Smooth muscle cell (in vitro differentiated cells): Measurements from ENCODE around the gene CDH4. TPM values are rescaled to one million over a fixed set of nuclear protein-coding genes. Genes with fewer than 3 reads are reported as not detected.

ENCODE experiments used
- DNase-seq: peaks from one replicate; lab custom pipeline; 2025; ENCODE audit not compliant: unreplicated experiment; lab: John Stamatoyannopoulos, UW
- H2AFZ ChIP-seq: fragments of 200-600 bp; sonication (generic); 2 replicates; pipeline ENCODE4 v1.6.0; 2016; ENCODE audit warnings: antibody characterized with exemption, low read depth, mild to moderate bottlenecking
- H3F3A ChIP-seq: fragments of 200-600 bp; sonication (generic); 2 replicates; pipeline ENCODE4 v1.6.0; 2017; ENCODE audit warnings: antibody characterized with exemption, low read depth
- H3K27ac ChIP-seq: fragments of 200-600 bp; sonication (generic); 2 replicates; pipeline ENCODE4 v1.5.1; 2016; ENCODE audit warnings: low read depth, mild to moderate bottlenecking
- H3K27me3 ChIP-seq: fragments of 200-600 bp; sonication (generic); 2 replicates; pipeline ENCODE4 v1.6.1; 2016; ENCODE audit warnings: low read depth, mild to moderate bottlenecking
- H3K36me3 ChIP-seq: fragments of 200-600 bp; sonication (generic); 2 replicates; pipeline ENCODE4 v1.5.1; 2016; ENCODE audit warnings: low read depth
- H3K4me1 ChIP-seq: fragments of 200-600 bp; sonication (generic); 2 replicates; pipeline ENCODE4 v1.5.1; 2016; ENCODE audit warnings: low read depth
- H3K4me2 ChIP-seq: fragments of 200-600 bp; sonication (generic); 2 replicates; pipeline ENCODE4 v1.6.0; 2016; ENCODE audit warnings: mild to moderate bottlenecking
- H3K4me3 ChIP-seq: fragments of 200-600 bp; sonication (generic); 2 replicates; pipeline ENCODE4 v1.5.1; 2016; ENCODE audit warnings: mild to moderate bottlenecking
- H3K79me2 ChIP-seq: fragments of 200-600 bp; sonication (generic); 2 replicates; pipeline ENCODE4 v1.6.0; 2016; ENCODE audit warnings: low read depth, mild to moderate bottlenecking
- H3K9ac ChIP-seq: fragments of 200-600 bp; sonication (generic); 2 replicates; pipeline ENCODE4 v1.6.0; 2016; ENCODE audit warnings: low read depth
- H3K9me3 ChIP-seq: fragments of 200-600 bp; sonication (generic); replicated peaks from 2 replicates; pipeline ENCODE4 v1.5.1; 2016; ENCODE audit warnings: low read depth
- H4K20me1 ChIP-seq: fragments of 200-600 bp; sonication (generic); 2 replicates; pipeline ENCODE4 v1.6.0; 2016; ENCODE audit warnings: low read depth
- WGBS: methylation state at CpG from one replicate; pipeline ENCODE4 v1.1.7; 2016; ENCODE audit warnings: low lambda C conversion rate; 5-methylcytosine and 5-hydroxymethylcytosine counted together
- polyA plus RNA-seq: library from polyadenylated mRNA; unstranded; fragments of >200 nt; fragmentation: Nextera tagmentation; extraction: Ambion mirVana; gene quantifications from 2 replicates; pipeline ENCODE4 v1.2.1, GENCODE V29; 2016
- total RNA-seq: library from RNA; depleted of rRNA; stranded (reverse); fragments of >200 nt; gene quantifications from 2 replicates; pipeline ENCODE4 v1.2.3, GENCODE V29; 2014
- TF ChIP-seq, protein P1 (sequence below): fragments of 200-600 bp; sonication (generic); IDR thresholded peaks from 2 replicates; pipeline ENCODE4 v1.5.1; 2017; ENCODE audit warnings: borderline replicate concordance, mild to moderate bottlenecking, antibody characterized with exemption; ENCODE audit not compliant: insufficient read depth, poor library complexity, severe bottlenecking

The CDH4 gene
- total and polyA plus RNA-seq, 2 experiments from 2014 or later, result 0.03 to 0.04 TPM

DNA sequence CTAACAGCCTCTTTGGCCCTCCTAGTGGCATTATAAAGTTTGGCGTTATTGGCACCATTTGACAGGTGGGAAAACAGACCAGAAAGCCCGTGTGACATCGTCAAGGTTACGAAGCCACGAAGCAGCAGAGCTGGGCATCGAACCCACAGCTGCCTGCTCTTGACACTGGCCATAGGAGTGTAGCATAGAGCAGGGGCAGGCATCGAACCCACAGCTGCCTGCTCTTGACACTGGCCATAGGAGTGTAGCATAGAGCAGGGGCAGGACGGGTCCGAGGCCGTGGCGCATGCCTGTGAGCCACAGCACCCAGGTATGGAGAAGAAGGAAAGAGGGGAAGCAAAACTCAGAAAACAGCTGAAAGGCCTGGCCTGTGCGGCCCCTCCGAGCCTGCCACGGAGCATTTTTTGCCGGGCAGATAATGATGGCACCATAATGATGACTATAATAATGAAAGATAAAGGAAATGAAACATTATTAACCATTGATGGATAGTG is 33.1 kb downstream of the CDH4 start:
- 92% methylated on average over 15 of the region's 15 CpGs for WGBS
- no peak overlapping the region for H2AFZ ChIP-seq
- H3K4me3 ChIP-seq, result no peak overlapping the region
- TF ChIP-seq, protein P1, sequence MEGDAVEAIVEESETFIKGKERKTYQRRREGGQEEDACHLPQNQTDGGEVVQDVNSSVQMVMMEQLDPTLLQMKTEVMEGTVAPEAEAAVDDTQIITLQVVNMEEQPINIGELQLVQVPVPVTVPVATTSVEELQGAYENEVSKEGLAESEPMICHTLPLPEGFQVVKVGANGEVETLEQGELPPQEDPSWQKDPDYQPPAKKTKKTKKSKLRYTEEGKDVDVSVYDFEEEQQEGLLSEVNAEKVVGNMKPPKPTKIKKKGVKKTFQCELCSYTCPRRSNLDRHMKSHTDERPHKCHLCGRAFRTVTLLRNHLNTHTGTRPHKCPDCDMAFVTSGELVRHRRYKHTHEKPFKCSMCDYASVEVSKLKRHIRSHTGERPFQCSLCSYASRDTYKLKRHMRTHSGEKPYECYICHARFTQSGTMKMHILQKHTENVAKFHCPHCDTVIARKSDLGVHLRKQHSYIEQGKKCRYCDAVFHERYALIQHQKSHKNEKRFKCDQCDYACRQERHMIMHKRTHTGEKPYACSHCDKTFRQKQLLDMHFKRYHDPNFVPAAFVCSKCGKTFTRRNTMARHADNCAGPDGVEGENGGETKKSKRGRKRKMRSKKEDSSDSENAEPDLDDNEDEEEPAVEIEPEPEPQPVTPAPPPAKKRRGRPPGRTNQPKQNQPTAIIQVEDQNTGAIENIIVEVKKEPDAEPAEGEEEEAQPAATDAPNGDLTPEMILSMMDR, result no peak
- no peaks in the 10 kb centered on the region for H4K20me1 ChIP-seq
- no peak overlapping the region for H3K4me2 ChIP-seq
- H3K9ac ChIP-seq, result no peak overlapping the region
- no peaks in the 10 kb centered on the region for H3K36me3 ChIP-seq
- H3K27me3 ChIP-seq, result no peaks in the 10 kb centered on the region
- H3F3A ChIP-seq, result no peaks in the 10 kb centered on the region
- H3K9me3 ChIP-seq, result no peaks in the 10 kb centered on the region
- DNase-seq, result no peak
- H3K4me1 ChIP-seq, result no peaks in the 10 kb centered on the region
- no peaks in the 10 kb centered on the region for H3K79me2 ChIP-seq
- no peak overlapping the region for H3K27ac ChIP-seq

DNA sequence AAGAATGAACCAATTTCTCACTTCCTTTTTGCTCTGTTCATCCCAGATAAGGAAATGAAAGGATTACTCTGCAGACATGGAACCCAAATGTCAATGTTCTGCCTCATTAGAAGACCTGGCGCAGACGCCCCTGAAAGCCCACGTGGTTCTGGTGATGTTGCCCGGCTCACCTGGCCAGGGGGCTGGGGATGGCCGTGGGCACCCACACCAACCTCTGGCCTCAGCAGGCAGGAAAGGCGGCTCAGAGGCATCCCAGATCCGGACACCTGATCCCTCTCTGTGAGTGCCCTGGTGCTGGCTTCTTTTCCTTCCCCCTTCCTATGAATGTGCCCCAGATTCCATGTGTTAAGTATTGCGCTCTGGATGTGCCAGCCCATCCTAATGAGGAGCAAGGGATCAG is 33.6 kb downstream of the CDH4 start:
- no peak for DNase-seq
- Histone ChIP-seq H3K27ac (no peak overlapping the region), H3K9ac (no peak overlapping the region), H3K4me1 (no peaks in the 10 kb centered on the region), H4K20me1 (no peaks in the 10 kb centered on the region), H3K4me3 (no peak overlapping the region), H3K9me3 (no peaks in the 10 kb centered on the region), H3K4me2 (no peak overlapping the region), H2AFZ (no peak overlapping the region), H3K79me2 (no peaks in the 10 kb centered on the region), H3K27me3 (no peaks in the 10 kb centered on the region), H3F3A (no peaks in the 10 kb centered on the region), H3K36me3 (no peaks in the 10 kb centered on the region)
- TF ChIP-seq, protein P1, result no peak
- 88% methylated on average over 8 of the region's 8 CpGs for WGBS

DNA sequence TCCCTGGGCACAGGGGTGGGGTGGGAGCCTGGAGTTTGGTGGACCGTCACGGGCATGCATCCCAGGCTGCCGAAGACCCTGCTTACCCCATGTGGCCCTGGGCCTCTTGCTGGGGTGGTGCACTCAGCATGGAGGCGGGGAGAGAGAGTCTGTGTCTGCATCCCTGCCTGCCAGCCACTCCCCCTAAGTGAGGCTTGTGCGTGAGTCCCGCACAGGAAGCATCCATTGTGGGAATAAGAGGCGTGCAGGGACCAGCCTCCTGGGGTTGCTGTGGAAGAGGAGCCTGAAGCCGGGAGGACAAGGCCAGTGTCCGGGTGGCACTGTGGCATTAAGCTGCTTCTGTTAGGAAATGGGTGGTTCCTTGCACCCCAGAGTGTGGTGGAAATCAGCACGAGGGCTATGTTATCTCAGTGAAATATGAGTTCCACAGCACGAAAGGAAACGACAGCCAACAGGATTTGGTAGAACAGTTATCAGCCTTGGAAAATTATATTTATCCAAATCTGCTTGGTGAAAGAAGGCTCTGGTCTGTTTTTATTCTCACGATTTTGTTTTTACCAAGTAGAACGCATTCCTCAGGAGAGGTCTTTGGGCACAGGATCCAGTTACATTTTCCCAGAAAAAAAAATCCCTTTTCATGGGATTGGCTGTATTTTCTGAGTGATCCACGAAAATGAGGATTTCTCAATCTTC is 35.7 kb downstream of the CDH4 start:
- 88% methylated on average over 15 of the region's 15 CpGs for WGBS
- H3K36me3 ChIP-seq, result no peaks in the 10 kb centered on the region
- H3F3A ChIP-seq, result no peaks in the 10 kb centered on the region
- DNase-seq, result no peak
- H3K27me3 ChIP-seq, result no peaks in the 10 kb centered on the region
- no peaks in the 10 kb centered on the region for H3K4me1 ChIP-seq
- H3K9ac ChIP-seq, result no peak overlapping the region
- no peak overlapping the region for H3K27ac ChIP-seq
- H3K9me3 ChIP-seq, result no peaks in the 10 kb centered on the region
- TF ChIP-seq, protein P1, result no peak
- no peak overlapping the region for H2AFZ ChIP-seq
- H3K79me2 ChIP-seq, result no peaks in the 10 kb centered on the region
- H3K4me3 ChIP-seq, result no peak overlapping the region
- no peak overlapping the region for H3K4me2 ChIP-seq
- H4K20me1 ChIP-seq, result no peaks in the 10 kb centered on the region

DNA sequence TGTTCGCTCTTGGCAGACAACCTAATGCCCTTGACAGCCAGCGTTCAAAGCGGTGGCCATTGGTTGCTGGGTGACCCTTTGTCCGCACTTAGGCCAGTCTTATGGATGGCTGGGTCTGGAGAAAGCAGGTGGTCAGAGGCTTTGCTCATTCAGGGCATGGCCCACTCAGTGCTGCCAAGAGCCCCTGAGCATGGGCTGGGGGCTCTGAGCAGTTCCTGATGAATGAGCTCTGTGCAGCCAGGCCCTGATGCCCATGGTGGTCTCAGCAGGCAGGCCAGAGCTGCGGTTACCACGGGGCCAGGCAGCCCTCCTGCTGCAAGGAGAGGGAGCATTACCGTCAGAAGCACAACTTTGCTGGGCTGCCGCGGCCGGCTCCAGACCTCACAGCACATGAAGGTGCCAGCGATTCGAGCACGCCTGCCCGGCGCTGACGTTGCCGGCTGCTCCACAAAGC is 36.3 kb downstream of the CDH4 start:
- no peaks in the 10 kb centered on the region for H3K27me3 ChIP-seq
- no peak overlapping the region for H3K4me2 ChIP-seq
- H3K9me3 ChIP-seq, result no peaks in the 10 kb centered on the region
- H3K4me3 ChIP-seq, result no peak overlapping the region
- H4K20me1 ChIP-seq, result no peaks in the 10 kb centered on the region
- H3K9ac ChIP-seq, result no peak overlapping the region
- H3K36me3 ChIP-seq, result no peaks in the 10 kb centered on the region
- TF ChIP-seq, protein P1, result no peak
- H3F3A ChIP-seq, result no peaks in the 10 kb centered on the region
- H3K79me2 ChIP-seq, result no peaks in the 10 kb centered on the region
- no peaks in the 10 kb centered on the region for H3K4me1 ChIP-seq
- no peak overlapping the region for H3K27ac ChIP-seq
- DNase-seq, result no peak
- WGBS, result 93% methylated on average over 17 of the region's 17 CpGs
- no peak overlapping the region for H2AFZ ChIP-seq
